Neural progenitor cell (in vitro differentiated cells): ENCODE data around the gene HTT. TPM values are rescaled to one million over a fixed set of nuclear protein-coding genes. Genes with fewer than 3 reads are reported as not detected.

Experiments
- DNase-seq: peaks from one replicate; pipeline ENCODE4 v3.0.0-alpha.2; 2016; ENCODE audit warnings: low spot score
- H2AFZ ChIP-seq: fragments of 200-600 bp; sonication (generic); replicated peaks from 2 replicates; pipeline ENCODE4 v1.6.1; 2016; ENCODE audit warnings: antibody characterized with exemption
- H3F3A ChIP-seq: fragments of 200-600 bp; sonication (generic); 2 replicates; pipeline ENCODE4 v1.6.1; 2016; ENCODE audit warnings: antibody characterized with exemption, low read depth
- H3K27ac ChIP-seq: fragments of 200-600 bp; sonication (generic); 2 replicates; pipeline ENCODE4 v1.5.1; 2016; ENCODE audit warnings: mild to moderate bottlenecking
- H3K27me3 ChIP-seq: fragments of 200-600 bp; sonication (generic); 2 replicates; pipeline ENCODE4 v1.6.1; 2016; ENCODE audit warnings: mild to moderate bottlenecking, moderate library complexity
- H3K36me3 ChIP-seq: fragments of 200-600 bp; sonication (generic); 2 replicates; pipeline ENCODE4 v1.5.1; 2016
- H3K4me1 ChIP-seq: fragments of 200-600 bp; sonication (generic); 2 replicates; pipeline ENCODE4 v1.6.1; 2016; ENCODE audit warnings: mixed run types
- H3K4me2 ChIP-seq: fragments of 200-600 bp; sonication (generic); 2 replicates; pipeline ENCODE4 v1.6.1; 2016
- H3K4me3 ChIP-seq: fragments of 200-600 bp; sonication (generic); 2 replicates; pipeline ENCODE4 v1.5.1; 2016
- H3K79me2 ChIP-seq: fragments of 200-600 bp; sonication (generic); 2 replicates; pipeline ENCODE4 v1.6.1; 2016; ENCODE audit warnings: low read depth
- H3K9ac ChIP-seq: fragments of 200-600 bp; sonication (generic); 2 replicates; pipeline ENCODE4 v1.6.1; 2016
- H3K9me3 ChIP-seq: fragments of 200-600 bp; sonication (generic); 2 replicates; pipeline ENCODE4 v1.5.1; 2016; ENCODE audit warnings: low read depth
- H4K20me1 ChIP-seq: fragments of 200-600 bp; sonication (generic); 2 replicates; pipeline ENCODE4 v1.6.1; 2016; ENCODE audit warnings: low read depth
- H3K27ac Mint-ChIP-seq: 3 replicates; pipeline ENCODE4 v1.8.0; 2021; ENCODE audit warnings: mixed read lengths
- H3K27me3 Mint-ChIP-seq: 2 replicates; pipeline ENCODE4 v1.8.0; 2022; ENCODE audit warnings: low read depth, mild to moderate bottlenecking, inconsistent platforms, moderate library complexity, mixed read lengths; ENCODE audit not compliant: insufficient read depth
- H3K36me3 Mint-ChIP-seq: 3 replicates; pipeline ENCODE4 v1.8.0; 2021; ENCODE audit warnings: mixed read lengths
- H3K4me1 Mint-ChIP-seq: 3 replicates; pipeline ENCODE4 v1.8.0; 2021; ENCODE audit warnings: mixed read lengths
- H3K4me3 Mint-ChIP-seq: 3 replicates; pipeline ENCODE4 v1.8.0; 2021; ENCODE audit warnings: mild to moderate bottlenecking, moderate library complexity, mixed read lengths
- H3K9me3 Mint-ChIP-seq: 3 replicates; pipeline ENCODE4 v1.8.0; 2020; ENCODE audit warnings: mixed read lengths
- CTCF ChIP-seq: fragments of 200-600 bp; sonication (generic); IDR thresholded peaks from 2 replicates; pipeline ENCODE4 v1.5.1; 2017; ENCODE audit warnings: antibody characterized with exemption, mild to moderate bottlenecking
- EZH2 ChIP-seq: fragments of 200-600 bp; sonication (generic); IDR thresholded peaks from 2 replicates; pipeline ENCODE4 v1.6.1; 2017; ENCODE audit warnings: antibody characterized with exemption, mild to moderate bottlenecking, moderate library complexity
- EZH2phosphoT487 ChIP-seq: fragments of 200-600 bp; sonication (generic); IDR thresholded peaks from 2 replicates; pipeline ENCODE4 v1.6.1; 2017; ENCODE audit warnings: antibody characterized with exemption
- total RNA-seq: library from RNA; depleted of rRNA; stranded (reverse); fragments of >200 nt; gene quantifications from 2 replicates; pipeline ENCODE4 v1.2.3, GENCODE V29; 2015; ENCODE audit warnings: low replicate concordance

HTT gene
- total RNA-seq, 1 donor from 2014 or later = 38.9 TPM

DNA sequence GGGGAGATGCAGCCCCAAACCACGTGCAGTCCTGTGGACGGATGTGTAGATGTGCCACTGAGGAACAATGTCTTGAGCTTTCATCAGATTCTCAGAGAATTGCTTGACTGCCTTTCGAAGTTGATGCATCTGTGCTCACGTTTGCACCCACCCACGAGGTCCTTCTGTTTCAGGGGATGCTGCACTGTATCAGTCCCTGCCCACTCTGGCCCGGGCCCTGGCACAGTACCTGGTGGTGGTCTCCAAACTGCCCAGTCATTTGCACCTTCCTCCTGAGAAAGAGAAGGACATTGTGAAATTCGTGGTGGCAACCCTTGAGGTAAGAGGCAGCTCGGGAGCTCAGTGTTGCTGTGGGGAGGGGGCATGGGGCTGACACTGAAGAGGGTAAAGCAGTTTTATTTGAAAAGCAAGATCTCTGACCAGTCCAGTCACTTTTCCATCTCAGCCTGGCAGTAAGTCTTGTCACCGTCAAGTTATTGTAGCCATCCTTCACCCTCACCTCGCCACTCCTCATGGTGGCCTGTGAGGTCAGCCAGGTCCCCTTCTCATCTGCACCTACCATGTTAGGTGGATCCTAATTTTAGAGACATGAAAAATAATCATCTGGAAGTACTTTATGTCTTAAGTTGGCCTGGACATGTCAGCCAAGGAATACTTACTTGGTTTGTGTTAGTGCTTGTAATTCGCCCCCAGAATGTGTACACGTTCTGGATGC lies 138.1 kb downstream of the HTT start:
- no peaks in the 10 kb centered on the region for H3K9me3 Mint-ChIP-seq
- TF ChIP-seq CTCF = no peak
- no peaks in the 10 kb centered on the region for H3K79me2 ChIP-seq
- no peaks in the 10 kb centered on the region for H3F3A ChIP-seq
- H3K4me1 Mint-ChIP-seq = peaks cover 9% of the 10 kb centered on the region
- H3K36me3 ChIP-seq = peaks cover 2% of the 10 kb centered on the region
- H3K9me3 ChIP-seq = no peaks in the 10 kb centered on the region
- H3K27me3 Mint-ChIP-seq = peaks cover under 1% of the 10 kb centered on the region
- H3K4me1 ChIP-seq = no peaks in the 10 kb centered on the region
- H3K27ac ChIP-seq = no peak overlapping the region
- no peak overlapping the region for H2AFZ ChIP-seq
- H3K4me2 ChIP-seq = no peak overlapping the region
- DNase-seq = no peak
- H3K4me3 Mint-ChIP-seq = no peak overlapping the region
- H3K27ac Mint-ChIP-seq = no peak overlapping the region
- no peaks in the 10 kb centered on the region for H4K20me1 ChIP-seq
- no peak overlapping the region for H3K9ac ChIP-seq
- H3K4me3 ChIP-seq = no peak overlapping the region
- H3K27me3 ChIP-seq = no peaks in the 10 kb centered on the region
- peaks cover 51% of the 10 kb centered on the region for H3K36me3 Mint-ChIP-seq

- no peaks in the 10 kb centered on the region for H3K9me3 ChIP-seq
- no peak overlapping the region for H3K4me2 ChIP-seq
- no peaks in the 10 kb centered on the region for H3K4me1 ChIP-seq
- H4K20me1 ChIP-seq = no peaks in the 10 kb centered on the region
- no peaks in the 10 kb centered on the region for H3K36me3 ChIP-seq
- TF ChIP-seq EZH2phosphoT487 = no peak
- TF ChIP-seq EZH2 = no peak
- TF ChIP-seq CTCF = no peak
- Mint-ChIP-seq H3K4me3 (no peak overlapping the region), H3K27ac (no peak overlapping the region), H3K36me3 (peaks cover 48% of the 10 kb centered on the region), H3K9me3 (no peaks in the 10 kb centered on the region), H3K27me3 (peaks cover 2% of the 10 kb centered on the region), H3K4me1 (peaks cover 3% of the 10 kb centered on the region)
- no peaks in the 10 kb centered on the region for H3K27me3 ChIP-seq
- DNase-seq = no peak
- no peak overlapping the region for H3K27ac ChIP-seq
- no peak overlapping the region for H2AFZ ChIP-seq
- no peaks in the 10 kb centered on the region for H3F3A ChIP-seq
- no peaks in the 10 kb centered on the region for H3K79me2 ChIP-seq
- H3K9ac ChIP-seq = no peak overlapping the region
- H3K4me3 ChIP-seq = no peak overlapping the region
Observed at GRCh38 chr4:3213106-3213425, 138.6 kb downstream of the HTT start.

GRCh38 chr4:3213661-3214250 lies 139.3 kb downstream of the HTT start:
- Histone ChIP-seq H3K9me3 (no peaks in the 10 kb centered on the region), H4K20me1 (peaks cover 4% of the 10 kb centered on the region), H3K79me2 (no peaks in the 10 kb centered on the region), H3K36me3 (no peaks in the 10 kb centered on the region), H3K4me1 (peaks cover under 1% of the 10 kb centered on the region), H3F3A (no peaks in the 10 kb centered on the region), H2AFZ (no peak overlapping the region), H3K9ac (no peak overlapping the region), H3K27me3 (no peaks in the 10 kb centered on the region), H3K4me3 (no peak overlapping the region), H3K4me2 (no peak overlapping the region), H3K27ac (no peak overlapping the region)
- no peaks in the 10 kb centered on the region for H3K9me3 Mint-ChIP-seq
- TF ChIP-seq CTCF (no peak), EZH2phosphoT487 (no peak), EZH2 (no peak)
- no peaks in the 10 kb centered on the region for H3K4me1 Mint-ChIP-seq
- no peak for DNase-seq
- peaks cover 46% of the 10 kb centered on the region for H3K36me3 Mint-ChIP-seq
- H3K27ac Mint-ChIP-seq = no peak overlapping the region
- H3K27me3 Mint-ChIP-seq = peaks cover 2% of the 10 kb centered on the region
- H3K4me3 Mint-ChIP-seq = no peak overlapping the region
